ENCODE data around the gene LGI4. TPM values are rescaled to one million over a fixed set of nuclear protein-coding genes. Genes with fewer than 3 reads are reported as not detected.

The LGI4 gene
- polyA plus RNA-seq, 4 donors: 2.7 to 14.3 (median 3.5) TPM

DNA sequence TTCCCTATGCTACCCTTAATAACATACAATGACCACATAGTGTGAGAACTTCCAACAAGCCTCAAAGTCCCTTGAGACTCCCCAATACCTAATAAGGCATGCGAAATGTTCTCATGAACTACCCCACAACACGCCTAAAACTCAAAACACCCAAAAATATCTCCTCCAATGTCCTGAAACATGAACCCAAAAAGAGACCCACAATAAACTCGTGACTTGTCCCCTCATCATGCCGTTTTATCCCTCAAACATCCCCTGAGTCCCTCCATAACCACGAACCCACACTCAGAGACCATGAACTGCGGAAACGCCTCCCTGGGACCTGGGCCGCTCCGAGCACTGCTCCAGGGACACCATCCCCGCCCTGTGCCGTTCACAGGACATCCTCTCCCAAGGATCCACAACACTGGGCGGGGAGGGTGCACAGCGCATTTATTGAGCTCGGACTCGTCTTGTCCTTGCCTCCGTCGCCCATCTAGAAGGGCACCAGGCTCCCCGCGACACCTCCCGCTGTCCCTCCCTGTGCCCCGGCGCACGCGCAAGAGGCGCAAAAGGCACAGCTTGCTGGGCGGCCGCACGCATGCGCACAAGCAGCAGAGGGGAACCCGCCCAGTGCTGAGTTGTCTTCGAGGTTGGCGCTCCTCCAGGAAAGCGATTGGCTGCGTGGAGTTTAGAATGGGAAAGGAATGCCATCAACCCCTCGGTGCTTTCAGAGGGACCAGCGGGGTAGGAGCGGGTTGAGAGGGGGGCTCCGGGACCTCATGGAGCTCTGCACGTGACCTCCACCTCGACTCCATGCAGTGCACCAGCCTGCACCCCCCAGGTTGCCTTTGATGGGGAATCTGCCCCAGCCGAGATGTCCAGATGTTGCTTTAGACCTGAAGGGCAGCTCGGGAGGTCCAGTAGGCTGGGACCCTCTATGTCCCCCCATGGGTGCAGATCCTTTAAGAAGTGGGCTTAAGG is 10.5 kb downstream of the LGI4 start:
- DNase-seq (ENCODE audit: low read depth in 4 of 4, low spot score in 3 of 4): peak in 2 of 4 donors; percentile 79 to 86

- no peak for DNase-seq (ENCODE audit: low read depth in 4 of 4, low spot score in 3 of 4)
Measured at GRCh38 chr19:35123573-35123972, 11.3 kb downstream of the LGI4 start.

DNA sequence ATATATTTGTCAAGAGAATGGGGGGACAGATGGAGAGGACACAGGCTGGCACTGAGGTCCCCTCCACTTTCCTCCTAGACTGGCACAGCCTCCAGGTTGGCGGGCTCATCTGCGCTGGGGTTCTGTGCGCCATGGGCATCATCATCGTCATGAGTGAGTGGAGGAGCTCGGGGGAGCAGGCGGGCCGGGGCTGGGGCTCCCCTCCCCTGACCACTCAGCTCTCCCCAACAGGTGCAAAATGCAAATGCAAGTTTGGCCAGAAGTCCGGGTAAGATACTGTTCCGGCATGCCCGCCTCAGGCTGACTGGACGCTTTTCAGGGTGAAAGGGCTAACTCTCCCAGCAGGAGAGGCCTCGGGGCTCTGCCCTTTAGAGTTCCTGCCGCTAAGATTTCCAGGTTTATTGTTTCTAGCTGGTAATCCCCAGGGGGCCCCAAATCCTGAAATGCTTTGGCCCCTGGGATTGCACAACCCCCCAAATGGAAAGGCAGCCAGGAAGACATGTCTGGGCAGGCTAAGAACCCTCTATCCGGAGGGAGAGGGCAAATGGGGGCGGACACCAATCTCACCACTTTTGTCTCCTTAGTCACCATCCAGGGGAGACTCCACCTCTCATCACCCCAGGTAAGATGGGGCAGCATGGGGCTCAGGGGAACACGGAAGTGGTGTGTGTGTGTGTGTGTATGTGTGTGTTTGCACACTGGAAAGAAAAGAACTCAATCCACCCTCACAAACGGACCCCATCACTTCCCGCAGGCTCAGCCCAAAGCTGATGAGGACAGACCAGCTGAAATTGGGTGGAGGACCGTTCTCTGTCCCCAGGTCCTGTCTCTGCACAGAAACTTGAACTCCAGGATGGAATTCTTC is 11.9 kb downstream of the LGI4 start:
- DNase-seq (ENCODE audit: low read depth in 4 of 4, low spot score in 3 of 4): no peak

DNA sequence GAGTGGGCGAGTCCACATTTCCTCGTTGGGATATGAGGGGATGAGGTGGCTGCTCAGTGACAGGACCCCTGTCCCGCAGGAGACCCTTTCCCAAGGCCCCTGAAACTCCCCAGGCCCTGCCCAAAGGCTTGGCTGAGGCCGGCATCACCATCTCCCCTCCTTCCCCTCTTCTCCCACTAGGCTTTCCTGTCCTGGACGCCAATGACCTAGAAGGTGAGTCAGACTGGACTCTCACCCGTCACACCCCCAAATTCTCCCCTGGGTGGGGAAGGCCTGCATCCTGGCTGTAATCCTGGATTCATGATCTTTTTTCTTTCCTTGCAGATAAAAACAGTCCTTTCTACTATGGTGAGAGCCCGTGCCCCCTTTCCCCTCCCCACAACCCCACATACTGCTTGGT is 14.0 kb downstream of the LGI4 start:
- no peak for DNase-seq (ENCODE audit: low read depth in 4 of 4, low spot score in 3 of 4)

GRCh38 chr19:35120492-35120891 is 14.4 kb downstream of the LGI4 start:
- DNase-seq (ENCODE audit: low read depth in 4 of 4, low spot score in 3 of 4): no peak

DNA sequence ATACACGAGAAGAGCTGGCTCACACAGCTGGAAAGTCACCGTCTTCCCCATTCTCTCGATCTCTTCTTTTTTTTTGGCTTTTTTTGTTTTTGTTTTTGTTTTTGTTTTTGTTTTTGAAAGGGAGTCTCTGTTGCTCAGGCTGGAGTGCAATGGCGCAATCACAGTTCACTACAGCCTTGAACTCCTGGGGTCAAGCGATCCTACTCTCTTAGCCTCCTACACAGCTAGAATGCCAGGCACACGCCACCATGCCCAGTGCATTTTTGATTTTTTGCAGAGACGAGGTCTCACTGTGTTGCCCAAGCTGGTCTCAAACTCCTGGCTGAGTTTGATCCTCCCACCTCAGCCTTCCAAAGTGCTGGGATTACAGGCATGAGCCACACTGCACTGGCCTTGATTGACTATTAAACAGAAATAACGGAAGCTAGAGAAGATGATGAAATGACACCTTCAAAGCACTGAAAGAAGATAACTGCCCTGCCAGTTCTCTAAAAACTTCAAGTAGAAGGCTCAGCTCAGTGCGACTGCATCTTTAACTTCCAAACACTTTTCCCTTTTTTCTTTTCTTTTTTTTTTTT is 15.2 kb downstream of the LGI4 start:
- DNase-seq (ENCODE audit: low read depth in 4 of 4, low spot score in 3 of 4): no peak

GRCh38 chr19:35119091-35119490 is 15.8 kb downstream of the LGI4 start:
- no peak for DNase-seq (ENCODE audit: low read depth in 4 of 4, low spot score in 3 of 4)

DNA sequence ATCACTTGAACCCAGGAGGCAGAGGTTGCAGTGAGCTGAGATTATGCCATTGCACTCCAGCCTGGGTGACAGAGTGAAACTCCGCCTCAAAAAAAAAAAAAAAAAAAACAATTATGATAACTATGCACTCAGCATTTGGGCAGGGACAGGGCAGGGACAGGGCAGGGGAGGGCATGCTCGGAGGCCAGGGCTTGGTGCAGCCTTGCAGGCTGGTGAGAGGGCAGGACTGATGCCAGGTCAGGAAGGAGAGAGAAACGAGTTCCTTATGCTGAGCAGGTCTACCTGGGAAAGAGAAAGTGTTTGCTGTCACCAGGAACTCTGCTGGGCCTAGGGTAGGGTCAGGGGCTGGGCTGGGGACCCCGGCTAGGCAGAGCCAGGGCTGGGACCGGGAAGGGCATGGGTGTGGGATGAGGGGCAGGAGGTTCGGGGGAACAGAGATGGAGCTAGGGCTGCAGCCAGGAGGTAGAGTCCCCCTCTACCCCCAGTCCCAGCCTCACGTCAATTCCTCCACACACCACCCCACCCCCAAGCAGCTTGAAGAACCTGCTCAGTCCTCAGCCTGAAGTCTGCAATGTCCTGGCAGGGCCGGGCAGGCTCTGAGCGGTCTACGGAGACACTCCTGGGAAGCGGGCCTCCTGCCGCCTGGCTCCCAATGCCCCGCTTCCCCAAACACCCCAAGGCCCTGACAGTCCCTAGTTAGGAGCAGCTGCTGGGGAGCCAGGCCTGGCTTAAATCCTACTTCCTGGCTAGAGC is 16.4 kb downstream of the LGI4 start:
- no peak for DNase-seq (ENCODE audit: low read depth in 4 of 4, low spot score in 3 of 4)

GRCh38 chr19:35117799-35118198 is 17.1 kb downstream of the LGI4 start:
- DNase-seq (ENCODE audit: low read depth in 4 of 4, low spot score in 3 of 4): no peak

- DNase-seq (ENCODE audit: low read depth in 4 of 4, low spot score in 3 of 4): no peak
Measured at GRCh38 chr19:35117116-35117515, 17.7 kb downstream of the LGI4 start.

DNA sequence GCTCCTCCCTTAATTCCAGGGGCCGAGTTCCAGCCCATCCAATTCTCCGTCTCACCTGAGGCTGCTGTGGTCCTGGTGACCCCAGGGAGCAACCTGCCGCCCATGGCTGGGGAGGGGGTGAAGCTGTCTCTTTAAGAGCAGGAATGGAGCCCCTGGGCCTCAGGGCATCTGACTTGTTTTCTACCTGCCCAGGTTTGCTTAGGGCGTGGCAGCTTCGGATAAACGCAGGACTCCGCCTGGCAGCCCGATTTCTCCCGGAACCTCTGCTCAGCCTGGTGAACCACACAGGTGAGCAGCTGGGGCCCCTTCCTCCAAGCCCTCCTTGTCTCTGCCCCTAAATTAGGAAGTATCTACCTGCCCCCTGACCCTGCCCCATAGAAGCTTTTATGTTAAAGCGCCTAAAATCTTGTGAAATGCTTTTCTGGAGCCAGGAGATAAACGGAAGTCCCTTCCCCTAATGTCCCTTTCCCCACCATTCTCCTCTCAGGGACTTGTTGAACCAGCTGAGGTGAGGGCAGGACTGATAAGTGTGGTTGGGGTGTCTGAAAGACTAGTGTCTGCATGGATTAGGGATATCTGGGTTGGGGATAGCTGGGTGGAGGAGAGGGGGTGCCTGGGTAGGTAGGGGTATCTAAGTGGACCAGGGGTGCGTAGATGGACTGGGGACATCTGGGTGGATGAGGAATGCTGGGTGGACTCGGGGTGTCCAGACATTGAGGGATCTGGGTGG is 18.6 kb downstream of the LGI4 start:
- DNase-seq (ENCODE audit: low read depth in 4 of 4, low spot score in 3 of 4): no peak

GRCh38 chr19:35115177-35115951 is 19.5 kb downstream of the LGI4 start, which contains the start of gene FXYD3:
TSS of gene FXYD3 (plus strand) at chr19:35115823. CDS start at chr19:35119377, 3,554 bp downstream.
- no peak for DNase-seq (ENCODE audit: low read depth in 4 of 4, low spot score in 3 of 4)

GRCh38 chr19:35114353-35115176 is 20.3 kb downstream of the LGI4 start:
- DNase-seq (ENCODE audit: low read depth in 4 of 4, low spot score in 3 of 4): peak; percentile 53 to 68 (median 65)

- DNase-seq (ENCODE audit: low read depth in 4 of 4, low spot score in 3 of 4): no peak
Measured at GRCh38 chr19:35112995-35113688, 21.7 kb downstream of the LGI4 start.

- no peak for DNase-seq (ENCODE audit: low read depth in 4 of 4, low spot score in 3 of 4)
Measured at GRCh38 chr19:35110974-35111373, 23.9 kb downstream of the LGI4 start.

GRCh38 chr19:35109395-35110112 is 25.3 kb downstream of the LGI4 start:
- DNase-seq (ENCODE audit: low read depth in 4 of 4, low spot score in 3 of 4): no peak

DNA sequence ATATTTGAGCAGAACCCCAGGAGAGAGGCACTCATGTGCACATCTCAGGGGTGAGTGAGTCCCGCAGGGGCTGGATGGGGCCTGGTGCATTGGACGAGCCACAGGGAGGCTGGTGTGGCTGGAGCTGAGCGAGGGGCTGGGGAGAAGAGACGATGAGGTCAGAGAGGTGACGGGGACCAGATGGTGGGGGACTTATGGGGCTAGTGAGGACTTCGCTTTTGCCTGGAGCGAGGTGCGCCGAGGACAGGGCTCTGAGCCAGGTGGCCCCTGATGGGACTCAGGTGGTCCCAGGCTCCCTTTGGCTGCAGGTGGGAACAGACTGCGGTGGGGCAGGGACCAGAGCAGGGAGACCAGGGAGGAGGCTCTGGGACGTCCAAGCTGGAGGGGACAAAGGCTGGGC is 26.1 kb downstream of the LGI4 start:
- DNase-seq (ENCODE audit: low read depth in 4 of 4, low spot score in 3 of 4): no peak
